CD4-positive, alpha-beta T cell (primary cell): ENCODE data around the gene MAN1A1. TPM values are rescaled to one million over a fixed set of nuclear protein-coding genes. Genes with fewer than 3 reads are reported as not detected.

Source experiments
- ATAC-seq: fragments of 200-7000 bp; cut with Tn5 transposase; one replicate; pipeline ENCODE4 v1.10.0; 2022; ENCODE audit warnings: mild to moderate bottlenecking; ENCODE audit not compliant: poor library complexity
- CTCF ChIA-PET: fragments of 350-600 bp; sonication (Branson Sonifier 250); formaldehyde crosslinking; loops from one replicate; lab custom pipeline; 2021; ENCODE audit warnings: antibody characterized with exemption, inconsistent platforms; lab: Charles Lee
- POLR2A ChIA-PET: fragments of 350-600 bp; sonication (Branson Sonifier 250); formaldehyde crosslinking; loops from one replicate; lab custom pipeline; 2021; ENCODE audit warnings: antibody characterized with exemption, inconsistent platforms; lab: Charles Lee
- DNase-seq, 14 experiments: peaks; one replicate each; pipeline ENCODE4 v3.0.0-alpha.2; 2013 to 2020; ENCODE audit warnings: mixed read lengths in 2 of 14
- H3K27ac ChIP-seq, 2 donors: one replicate each; pipeline versions ENCODE4 v1.5.1 to v1.7.0; 2013; ENCODE audit warnings: low read length in 2 of 2, low read depth in 1 of 2, mild to moderate bottlenecking in 1 of 2
- H3K27me3 ChIP-seq, 2 experiments: 1 replicate in 1 of 2; 2 replicates in 1 of 2; pipeline versions ENCODE4 v1.6.1 to v1.7.0; 2013; ENCODE audit warnings: low read length in 2 of 2, control low read depth in 1 of 2, mild to moderate bottlenecking in 1 of 2, moderate library complexity in 1 of 2; ENCODE audit not compliant: insufficient read depth in 2 of 2, control insufficient read depth in 1 of 2
- H3K36me3 ChIP-seq: one replicate; pipeline ENCODE4 v1.6.1; 2013; ENCODE audit warnings: low read length, control low read depth; ENCODE audit not compliant: insufficient read depth
- H3K4me1 ChIP-seq: one replicate; pipeline ENCODE4 v1.6.1; 2013; ENCODE audit warnings: low read length, control low read depth; ENCODE audit not compliant: insufficient read depth
- H3K4me3 ChIP-seq: one replicate; pipeline ENCODE4 v1.5.1; 2013; ENCODE audit warnings: mild to moderate bottlenecking, low read length, moderate library complexity
- H3K9me3 ChIP-seq, 2 experiments: 1 replicate in 1 of 2; 2 replicates in 1 of 2; pipeline versions ENCODE4 v1.6.1 to v1.7.0; 2013; ENCODE audit warnings: low read length in 2 of 2, mild to moderate bottlenecking in 2 of 2, control low read depth in 1 of 2, moderate library complexity in 1 of 2; ENCODE audit not compliant: control insufficient read depth in 1 of 2, insufficient read depth in 1 of 2
- H3K27ac Mint-ChIP-seq: one replicate; pipeline ENCODE4 v1.8.0; 2020; ENCODE audit warnings: mixed read lengths
- H3K27me3 Mint-ChIP-seq: one replicate; pipeline ENCODE4 v1.8.0; 2021; ENCODE audit warnings: mixed read lengths
- H3K36me3 Mint-ChIP-seq: one replicate; pipeline ENCODE4 v1.8.0; 2021; ENCODE audit warnings: low read depth, mixed read lengths
- H3K4me1 Mint-ChIP-seq: one replicate; pipeline ENCODE4 v1.8.0; 2021; ENCODE audit warnings: low read depth, mixed read lengths
- H3K4me3 Mint-ChIP-seq: one replicate; pipeline ENCODE4 v1.8.0; 2020; ENCODE audit warnings: mild to moderate bottlenecking, mixed read lengths
- H3K9me3 Mint-ChIP-seq: one replicate; pipeline ENCODE4 v1.8.0; 2020; ENCODE audit warnings: mixed read lengths
- CTCF ChIP-seq: fragments of 200-600 bp; IDR thresholded peaks from one replicate; pipeline ENCODE4 v1.8.0; 2022; ENCODE audit warnings: antibody characterized with exemption, mild to moderate bottlenecking
- intact Hi-C, 2 experiments: fragments of 100-400 bp; cut with DNase I in 1 of 2; cut with micrococcal nuclease in 1 of 2; formaldehyde crosslinking; loops; one replicate each; pipeline versions ENCODE4 v1.15.1 to v1.9.0; 2023 to 2025; cut with DNase I, micrococcal nuclease
- total RNA-seq, 174 experiments: library from RNA in 2 of 174; stranded (reverse) in 2 of 174; gene quantifications; one replicate each; pipeline ENCODE4 v1.2.3 and lab custom pipeline; 2021 to 2026

MAN1A1 gene
- total RNA-seq, 2 experiments from 2014 or later = 4.5 to 4.9 TPM

- ChIA-PET CTCF (no interaction called here), POLR2A (no interaction called here)
- Histone ChIP-seq H3K36me3 (no peaks in the 10 kb centered on the region), H3K4me3 (no peak overlapping the region), H3K27ac (no peak overlapping the region), H3K4me1 (peaks cover 42% of the 10 kb centered on the region), H3K27me3 (no peaks in the 10 kb centered on the region), H3K9me3 (no peaks in the 10 kb centered on the region)
- no peak overlapping the region for H3K4me3 Mint-ChIP-seq
- no peak for DNase-seq
- H3K36me3 Mint-ChIP-seq = no peaks in the 10 kb centered on the region
- TF ChIP-seq CTCF = no peak
- peaks cover 43% of the 10 kb centered on the region for H3K4me1 Mint-ChIP-seq
- H3K27me3 Mint-ChIP-seq = no peaks in the 10 kb centered on the region
- no peaks in the 10 kb centered on the region for H3K9me3 Mint-ChIP-seq
- ATAC-seq = no peak
- intact Hi-C loops = no loop called here
- H3K27ac Mint-ChIP-seq = no peak overlapping the region
Observed at GRCh38 chr6:119318176-119318575, 31.4 kb downstream of the MAN1A1 start.

- no peaks in the 10 kb centered on the region for H3K9me3 ChIP-seq
- H3K4me3 ChIP-seq = no peak overlapping the region
- CTCF ChIA-PET = no interaction called here
- Mint-ChIP-seq H3K36me3 (no peaks in the 10 kb centered on the region), H3K4me1 (peaks cover 39% of the 10 kb centered on the region), H3K9me3 (no peaks in the 10 kb centered on the region), H3K27ac (no peak overlapping the region), H3K4me3 (no peak overlapping the region), H3K27me3 (no peaks in the 10 kb centered on the region)
- DNase-seq = no peak
- POLR2A ChIA-PET = no interaction called here
- no peaks in the 10 kb centered on the region for H3K27me3 ChIP-seq
- intact Hi-C loops = no loop called here
- no peak for TF ChIP-seq CTCF
- peaks cover 41% of the 10 kb centered on the region for H3K4me1 ChIP-seq
- H3K27ac ChIP-seq = no peak overlapping the region
- no peak for ATAC-seq
- H3K36me3 ChIP-seq = no peaks in the 10 kb centered on the region
Observed at GRCh38 chr6:119317007-119317406, 32.6 kb downstream of the MAN1A1 start.

DNA sequence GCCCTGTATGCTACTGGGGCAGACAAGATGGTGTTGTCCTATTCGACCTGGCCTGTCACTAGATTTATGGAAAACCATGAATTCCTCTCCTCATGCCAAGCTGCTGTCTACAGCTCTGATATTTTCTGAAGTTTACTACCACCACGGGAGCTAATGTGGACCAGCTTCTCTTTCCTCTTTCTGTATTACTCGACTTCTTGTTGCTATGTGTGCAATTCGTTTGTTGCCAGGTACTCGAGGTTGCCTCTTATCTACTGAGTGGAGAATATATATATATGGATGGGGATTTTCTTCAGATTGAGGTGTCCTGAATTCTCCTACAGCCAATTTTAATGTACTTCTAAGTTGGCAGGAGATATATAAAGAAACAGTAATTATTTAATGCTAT is 34.7 kb downstream of the MAN1A1 start:
- peak overlapping the region; percentile 82 for H3K27ac Mint-ChIP-seq
- CTCF ChIA-PET = interaction anchor here (0.8 kb wide), 1 partner anchor 1759 kb away, joined by 3 read pairs; no protein-coding TSS in a partner anchor
- no peaks in the 10 kb centered on the region for H3K27me3 Mint-ChIP-seq
- POLR2A ChIA-PET = interaction anchor here (0.7 to 3.3 kb wide), 7 partner anchors 8 to 422 kb away, joined by 3 to 26 read pairs (median 10); partner anchors contain the start of gene ASF1A
- ATAC-seq (peak; percentile 30), DNase-seq (peak in 3 of 14 experiments; percentile 39 to 42 (median 40))
- intact Hi-C loops = no loop called here
- Histone ChIP-seq H3K9me3 (no peaks in the 10 kb centered on the region), H3K4me1 (peaks cover 34% of the 10 kb centered on the region), H3K4me3 (no peak overlapping the region), H3K27me3 (no peaks in the 10 kb centered on the region), H3K36me3 (no peaks in the 10 kb centered on the region), H3K27ac (peak overlapping the region; percentile 0 to 71)
- no peaks in the 10 kb centered on the region for H3K9me3 Mint-ChIP-seq
- peaks cover 40% of the 10 kb centered on the region for H3K4me1 Mint-ChIP-seq
- no peak for TF ChIP-seq CTCF
- peak overlapping the region; percentile 49 for H3K4me3 Mint-ChIP-seq
- H3K36me3 Mint-ChIP-seq = no peaks in the 10 kb centered on the region
